Renal pelvis (tissue), 4 donors: ENCODE measurements around the gene C11orf54. TPM values are rescaled to one million over a fixed set of nuclear protein-coding genes. Genes with fewer than 3 reads are reported as not detected.
"Not testable (repeated sequence)": the region's sequence is repeated elsewhere in the genome, so short reads cannot be mapped to it uniquely, and the experiment has no call there.

Experiments
- DNase-seq: peaks from one replicate; pipeline ENCODE4 v3.0.0-alpha.2; 2013
- polyA plus RNA-seq, 3 donors: library from polyadenylated mRNA; unstranded; fragments of 120-200 nt; gene quantifications; one replicate each; pipeline ENCODE4 v1.2.1, GENCODE V29; 2013; ENCODE audit not compliant: insufficient read length in 3 of 3

The C11orf54 gene
- polyA plus RNA-seq, 3 donors = 149 to 241 (median 217) TPM

GRCh38 chr11:93757924-93758865 is 16.7 kb downstream of the C11orf54 start:
- no peak for DNase-seq

- DNase-seq = not testable (repeated sequence)
Measured at GRCh38 chr11:93759123-93759522, 17.7 kb downstream of the C11orf54 start.

GRCh38 chr11:93761910-93762309 is 20.4 kb downstream of the C11orf54 start:
- no peak for DNase-seq

GRCh38 chr11:93765551-93765950 is 24.1 kb downstream of the C11orf54 start:
- DNase-seq = no peak

- DNase-seq = no peak
Measured at GRCh38 chr11:93766504-93766903, 25.0 kb downstream of the C11orf54 start.

GRCh38 chr11:93767018-93767417 is 25.5 kb downstream of the C11orf54 start:
- DNase-seq = no peak

- no peak for DNase-seq
Measured at GRCh38 chr11:93770160-93770559, 28.7 kb downstream of the C11orf54 start.

- no peak for DNase-seq
Measured at GRCh38 chr11:93772123-93772522, 30.7 kb downstream of the C11orf54 start.

- no peak for DNase-seq
Measured at GRCh38 chr11:93773045-93773477, 31.6 kb downstream of the C11orf54 start.

GRCh38 chr11:93773601-93774200 is 32.2 kb downstream of the C11orf54 start:
- DNase-seq = no peak

- DNase-seq = not testable (repeated sequence)
Measured at GRCh38 chr11:93774560-93774959, 33.1 kb downstream of the C11orf54 start.

- no peak for DNase-seq
Measured at GRCh38 chr11:93775289-93775688, 33.8 kb downstream of the C11orf54 start.

- DNase-seq = no peak
Measured at GRCh38 chr11:93783362-93783761, 41.9 kb downstream of the C11orf54 start.

- no peak for DNase-seq
Measured at GRCh38 chr11:93783765-93784144, 42.3 kb downstream of the C11orf54 start.

GRCh38 chr11:93784145-93784934 is 42.9 kb downstream of the C11orf54 start, which contains the start of gene MED17:
Gene MED17, plus strand, starts transcription at chr11:93784282. Its CDS starts 232 bp downstream, at chr11:93784514.
- DNase-seq = peak; percentile 96

- DNase-seq = peak; percentile 9
Measured at GRCh38 chr11:93784935-93785360, 43.5 kb downstream of the C11orf54 start.

GRCh38 chr11:93791493-93791892 is 50.0 kb downstream of the C11orf54 start:
- no peak for DNase-seq

GRCh38 chr11:93796441-93797231 is 55.2 kb downstream of the C11orf54 start:
- no peak for DNase-seq

GRCh38 chr11:93801366-93801765 is 59.9 kb downstream of the C11orf54 start:
- DNase-seq = no peak

GRCh38 chr11:93804879-93805278 is 63.4 kb downstream of the C11orf54 start:
- DNase-seq = no peak

GRCh38 chr11:93807980-93808379 is 66.5 kb downstream of the C11orf54 start:
- no peak for DNase-seq
